ENCODE measurements around the gene HOXB5.

HOXB5 gene

DNA sequence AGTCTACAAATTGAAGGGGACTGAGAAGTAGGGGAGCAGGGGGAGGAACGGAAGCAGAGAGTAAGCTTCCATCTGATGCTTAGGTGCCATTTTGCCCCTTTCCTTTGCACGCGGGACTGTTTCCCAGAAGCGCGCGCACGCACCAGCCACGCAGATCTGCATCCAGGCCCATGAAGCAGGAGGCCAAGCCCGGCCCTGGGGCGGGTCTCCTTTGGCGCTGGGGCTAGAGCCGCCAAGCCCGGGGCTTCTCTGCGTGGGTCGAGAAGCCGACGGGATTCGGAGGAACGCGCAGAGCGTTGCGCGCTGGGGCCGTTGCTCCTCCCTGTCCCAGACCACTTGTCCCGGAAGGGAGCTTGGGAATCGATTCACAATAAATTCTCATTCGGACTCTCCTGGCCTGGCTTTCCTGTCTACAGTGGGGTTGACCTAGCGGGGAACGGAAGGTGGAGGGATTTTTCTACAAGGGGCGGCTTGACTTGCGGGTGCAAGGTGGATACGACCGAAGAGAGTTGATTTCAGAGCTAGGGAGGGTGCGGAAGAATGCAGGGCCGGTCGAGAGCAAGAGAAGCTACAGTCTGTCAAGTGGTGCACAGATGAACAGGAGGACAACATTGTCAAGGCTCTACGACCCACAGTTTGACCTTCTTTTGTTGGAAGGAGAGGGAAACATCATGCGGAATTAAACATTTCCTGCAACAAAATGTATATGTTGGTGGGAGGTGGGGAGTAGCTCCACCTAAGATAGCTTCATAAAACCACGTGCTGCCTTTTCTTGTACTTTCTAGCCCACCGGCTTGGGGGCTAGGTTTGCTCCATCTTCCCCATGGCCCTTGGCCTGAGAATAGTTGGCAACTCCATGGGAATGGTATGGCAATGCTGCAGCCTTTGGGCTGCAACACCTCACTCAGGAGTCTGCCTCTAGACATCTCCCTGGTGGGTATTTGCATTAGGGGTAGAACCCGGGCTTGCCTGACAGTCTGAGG is 28.1 kb upstream of the HOXB5 start:
- DNase-seq = no peak
- TF ChIP-seq, protein P1, sequence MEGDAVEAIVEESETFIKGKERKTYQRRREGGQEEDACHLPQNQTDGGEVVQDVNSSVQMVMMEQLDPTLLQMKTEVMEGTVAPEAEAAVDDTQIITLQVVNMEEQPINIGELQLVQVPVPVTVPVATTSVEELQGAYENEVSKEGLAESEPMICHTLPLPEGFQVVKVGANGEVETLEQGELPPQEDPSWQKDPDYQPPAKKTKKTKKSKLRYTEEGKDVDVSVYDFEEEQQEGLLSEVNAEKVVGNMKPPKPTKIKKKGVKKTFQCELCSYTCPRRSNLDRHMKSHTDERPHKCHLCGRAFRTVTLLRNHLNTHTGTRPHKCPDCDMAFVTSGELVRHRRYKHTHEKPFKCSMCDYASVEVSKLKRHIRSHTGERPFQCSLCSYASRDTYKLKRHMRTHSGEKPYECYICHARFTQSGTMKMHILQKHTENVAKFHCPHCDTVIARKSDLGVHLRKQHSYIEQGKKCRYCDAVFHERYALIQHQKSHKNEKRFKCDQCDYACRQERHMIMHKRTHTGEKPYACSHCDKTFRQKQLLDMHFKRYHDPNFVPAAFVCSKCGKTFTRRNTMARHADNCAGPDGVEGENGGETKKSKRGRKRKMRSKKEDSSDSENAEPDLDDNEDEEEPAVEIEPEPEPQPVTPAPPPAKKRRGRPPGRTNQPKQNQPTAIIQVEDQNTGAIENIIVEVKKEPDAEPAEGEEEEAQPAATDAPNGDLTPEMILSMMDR (IDR thresholded peaks at IDR 0.05; ENCODE audit: low read depth, low read length) = no peak
- Histone ChIP-seq H3K27ac (no peak overlapping the region), H3K9me3 (ENCODE audit: severe bottlenecking) (peaks cover 3% of the 10 kb centered on the region), H3K4me3 (ENCODE audit: low read depth, low read length) (no peak overlapping the region), H3K36me3 (no peaks in the 10 kb centered on the region), H3K27me3 (ENCODE audit: insufficient read depth, low read depth, severe bottlenecking) (peaks cover 99% of the 10 kb centered on the region)

- no peak for DNase-seq
- Histone ChIP-seq H3K9me3 (ENCODE audit: severe bottlenecking) (peaks cover 3% of the 10 kb centered on the region), H3K27me3 (ENCODE audit: insufficient read depth, low read depth, severe bottlenecking) (peaks cover 100% of the 10 kb centered on the region), H3K27ac (no peak overlapping the region), H3K36me3 (no peaks in the 10 kb centered on the region), H3K4me3 (ENCODE audit: low read depth, low read length) (no peak overlapping the region)
- TF ChIP-seq, protein P1 (IDR thresholded peaks at IDR 0.05; ENCODE audit: low read depth, low read length) = no peak
Observed at GRCh38 chr17:48620461-48621139, 27.0 kb upstream of the HOXB5 start.

GRCh38 chr17:48619826-48620449 is 26.4 kb upstream of the HOXB5 start:
- peaks cover 100% of the 10 kb centered on the region for H3K27me3 ChIP-seq (ENCODE audit: insufficient read depth, low read depth, severe bottlenecking)
- H3K36me3 ChIP-seq = no peaks in the 10 kb centered on the region
- H3K27ac ChIP-seq = no peak overlapping the region
- no peak for DNase-seq
- H3K9me3 ChIP-seq (ENCODE audit: severe bottlenecking) = peaks cover 3% of the 10 kb centered on the region
- TF ChIP-seq, protein P1 (IDR thresholded peaks at IDR 0.05; ENCODE audit: low read depth, low read length) = no peak
- H3K4me3 ChIP-seq (ENCODE audit: low read depth, low read length) = no peak overlapping the region

GRCh38 chr17:48618256-48618896 is 24.8 kb upstream of the HOXB5 start:
- peak; percentile 88 for DNase-seq
- peaks cover 97% of the 10 kb centered on the region for H3K27me3 ChIP-seq (ENCODE audit: insufficient read depth, low read depth, severe bottlenecking)
- H3K4me3 ChIP-seq (ENCODE audit: low read depth, low read length) = no peak overlapping the region
- H3K27ac ChIP-seq = no peak overlapping the region
- H3K36me3 ChIP-seq = no peaks in the 10 kb centered on the region
- TF ChIP-seq, protein P1 (IDR thresholded peaks at IDR 0.05; ENCODE audit: low read depth, low read length) = peak; percentile 89
- peaks cover 3% of the 10 kb centered on the region for H3K9me3 ChIP-seq (ENCODE audit: severe bottlenecking)

- Histone ChIP-seq H3K27me3 (ENCODE audit: insufficient read depth, low read depth, severe bottlenecking) (peaks cover 94% of the 10 kb centered on the region), H3K27ac (no peak overlapping the region), H3K36me3 (no peaks in the 10 kb centered on the region), H3K9me3 (ENCODE audit: severe bottlenecking) (peaks cover 3% of the 10 kb centered on the region), H3K4me3 (ENCODE audit: low read depth, low read length) (no peak overlapping the region)
- TF ChIP-seq, protein P1 (IDR thresholded peaks at IDR 0.05; ENCODE audit: low read depth, low read length) = no peak
- DNase-seq = no peak
Observed at GRCh38 chr17:48617471-48618255, 24.1 kb upstream of the HOXB5 start.

Measured in WERI-Rb-1 (cell line).